SK-N-SH (cell line): ENCODE data around the gene BTD. TPM values are rescaled to one million over a fixed set of nuclear protein-coding genes. Genes with fewer than 3 reads are reported as not detected.

Experiments
- CTCF ChIA-PET: fragments of 300-600, 350-600 bp; formaldehyde crosslinking; extraction: SDS; loops from one replicate; lab custom pipeline; 2021; lab: Yijun Ruan, JAX
- POLR2A ChIA-PET: fragments of 350-600 bp; sonication (Branson Sonifier 250); formaldehyde crosslinking; extraction: SDS; loops from one replicate; lab custom pipeline; 2020; ENCODE audit warnings: antibody characterized with exemption, inconsistent platforms; lab: Yijun Ruan, JAX
- DNase-seq: peaks from one replicate; pipeline ENCODE4 v3.0.0; 2012
- H2AFZ ChIP-seq: fragments of 200-600 bp; sonication (generic); 2 replicates; pipeline ENCODE4 v1.8.1; 2016; ENCODE audit warnings: antibody characterized with exemption, mild to moderate bottlenecking, low read depth
- H3F3A ChIP-seq: fragments of 200-600 bp; sonication (generic); replicated peaks from 2 replicates; pipeline ENCODE3; 2016; ENCODE audit warnings: antibody characterized with exemption, mild to moderate bottlenecking; ENCODE audit not compliant: insufficient read depth
- H3K27ac ChIP-seq, 2 experiments: fragments of 200-500 bp in 1 of 2; fragments of 200-600 bp in 1 of 2; sonication (Bioruptor generic) in 1 of 2; sonication (generic), shearing (Covaris generic) in 1 of 2; 2 replicates each; pipeline versions ENCODE4 v1.5.1 to v1.6.1; 2014 to 2016; ENCODE audit warnings: low read depth in 2 of 2, inconsistent platforms in 1 of 2, low read length in 1 of 2, mild to moderate bottlenecking in 1 of 2, mixed read lengths in 1 of 2
- H3K27me3 ChIP-seq: fragments of 200-600 bp; sonication (generic), shearing (Covaris generic); 2 replicates; pipeline ENCODE4 v1.6.1; 2016; ENCODE audit warnings: mixed run types; ENCODE audit not compliant: insufficient read depth
- H3K36me3 ChIP-seq, 2 experiments: fragments of 200-500 bp in 1 of 2; fragments of 200-600 bp in 1 of 2; sonication (Bioruptor generic) in 1 of 2; sonication (generic) in 1 of 2; replicated peaks in 1 of 2; 2 replicates each; pipeline versions ENCODE3 to v1.5.1; 2014 to 2016; ENCODE audit warnings: low read length in 1 of 2, mild to moderate bottlenecking in 1 of 2; ENCODE audit not compliant: insufficient read depth in 2 of 2, control insufficient read depth in 1 of 2
- H3K4me1 ChIP-seq, 2 experiments: fragments of 200-500 bp in 1 of 2; fragments of 200-600 bp in 1 of 2; sonication (Bioruptor generic) in 1 of 2; sonication (generic), shearing (Covaris generic) in 1 of 2; 2 replicates each; pipeline versions ENCODE4 v1.5.1 to v1.6.1; 2014 to 2016; ENCODE audit warnings: low read depth in 1 of 2, low read length in 1 of 2, mixed run types in 1 of 2; ENCODE audit not compliant: insufficient read depth in 2 of 2, control insufficient read depth in 1 of 2
- H3K4me2 ChIP-seq: fragments of 200-600 bp; sonication (generic), shearing (Covaris generic); 2 replicates; pipeline ENCODE4 v1.6.1; 2017; ENCODE audit warnings: mixed run types
- H3K4me3 ChIP-seq, 2 experiments: fragments of 200-500 bp in 1 of 2; fragments of 200-600 bp in 1 of 2; sonication (Bioruptor generic) in 1 of 2; sonication (generic), shearing (Covaris generic) in 1 of 2; 2 replicates each; pipeline versions ENCODE4 v1.5.1 to v1.8.1; 2014 to 2016; ENCODE audit warnings: low read depth in 2 of 2, inconsistent platforms in 1 of 2, low read length in 1 of 2, mild to moderate bottlenecking in 1 of 2, mixed read lengths in 1 of 2, moderate library complexity in 1 of 2
- H3K79me2 ChIP-seq: fragments of 200-600 bp; sonication (generic); 2 replicates; pipeline ENCODE4 v1.8.1; 2017; ENCODE audit warnings: mild to moderate bottlenecking; ENCODE audit not compliant: insufficient read depth
- H3K9ac ChIP-seq: fragments of 200-600 bp; sonication (generic); 2 replicates; pipeline ENCODE4 v1.6.1; 2017; ENCODE audit warnings: mixed run types
- H3K9me2 ChIP-seq: fragments of 200-600 bp; sonication (generic); 2 replicates; pipeline ENCODE4 v1.6.1; 2017; ENCODE audit warnings: mixed run types
- H3K9me3 ChIP-seq: fragments of 200-600 bp; sonication (generic); 2 replicates; pipeline ENCODE4 v1.6.1; 2017; ENCODE audit warnings: mixed run types, mild to moderate bottlenecking, moderate library complexity
- H4K20me1 ChIP-seq: fragments of 200-600 bp; sonication (generic); 2 replicates; pipeline ENCODE4 v1.6.1; 2017; ENCODE audit warnings: mild to moderate bottlenecking, mixed run types; ENCODE audit not compliant: insufficient read depth
- CHD2 ChIP-seq: fragments of 150-350 bp; IDR thresholded peaks from 2 replicates; pipeline ENCODE4 v1.6.1; 2018; ENCODE audit warnings: low read length; ENCODE audit not compliant: partially characterized antibody
- ELF1 ChIP-seq: IDR thresholded peaks from 2 replicates; pipeline ENCODE4 v1.4.0; 2012
- EP300 ChIP-seq, 2 experiments: IDR thresholded peaks; 2 replicates each; pipeline versions ENCODE4 v1.4.0 to v1.6.1; 2012; ENCODE audit warnings: borderline replicate concordance in 1 of 2, low read depth in 1 of 2, low read length in 1 of 2
- FOXJ3 ChIP-seq: sonication (generic); formaldehyde crosslinking; IDR thresholded peaks from 2 replicates; pipeline ENCODE4 v1.5.1; 2020; ENCODE audit warnings: mild to moderate bottlenecking, missing genetic modification reagents
- FOXM1 ChIP-seq: IDR thresholded peaks from 2 replicates; pipeline ENCODE4 v1.4.0; 2012; ENCODE audit warnings: low read depth, mild to moderate bottlenecking
- GATA2 ChIP-seq: sonication (generic); formaldehyde crosslinking; IDR thresholded peaks from 2 replicates; pipeline ENCODE4 v1.5.0; 2020; ENCODE audit warnings: mild to moderate bottlenecking, missing genetic modification reagents
- JUND ChIP-seq: IDR thresholded peaks from 2 replicates; pipeline ENCODE4 v1.4.0; 2012
- MEF2A ChIP-seq: IDR thresholded peaks from 2 replicates; pipeline ENCODE4 v1.4.0; 2012; ENCODE audit warnings: low read depth, borderline replicate concordance
- NFIC ChIP-seq: IDR thresholded peaks from 2 replicates; pipeline ENCODE4 v1.4.0; 2012; ENCODE audit warnings: borderline replicate concordance
- NRF1 ChIP-seq: IDR thresholded peaks from 2 replicates; pipeline ENCODE4 v1.6.1; 2012; ENCODE audit warnings: low read depth, mild to moderate bottlenecking, low read length
- RCOR1 ChIP-seq: fragments of 150-350 bp; IDR thresholded peaks from 2 replicates; pipeline ENCODE4 v1.6.1; 2017; ENCODE audit warnings: antibody characterized with exemption, low read length
- RFX5 ChIP-seq: IDR thresholded peaks from 2 replicates; pipeline ENCODE4 v1.6.1; 2012; ENCODE audit warnings: mild to moderate bottlenecking, improper control_type of control experiment, low read length
- RXRA ChIP-seq: IDR thresholded peaks from 2 replicates; pipeline ENCODE4 v1.4.0; 2012; ENCODE audit warnings: low read depth, mild to moderate bottlenecking, borderline replicate concordance
- SMC3 ChIP-seq: IDR thresholded peaks from 2 replicates; pipeline ENCODE4 v1.6.1; 2012; ENCODE audit warnings: low read depth, low read length, improper control_type of control experiment
- TEAD4 ChIP-seq: IDR thresholded peaks from 2 replicates; pipeline ENCODE4 v1.4.0; 2012; ENCODE audit warnings: mild to moderate bottlenecking, borderline replicate concordance; ENCODE audit not compliant: insufficient read depth
- ZBTB33 ChIP-seq: IDR thresholded peaks from 2 replicates; pipeline ENCODE4 v1.4.0; 2012; ENCODE audit warnings: low read depth, borderline replicate concordance
- WGBS: methylation state at CpG from one replicate; pipeline ENCODE4 v1.1.6; 2017; ENCODE audit warnings: low lambda C conversion rate; 5-methylcytosine and 5-hydroxymethylcytosine counted together
- polyA plus RNA-seq, 3 experiments: library from polyadenylated mRNA; depleted of rRNA; stranded (reverse); fragments of >200 nt; gene quantifications; 2 replicates each; pipeline ENCODE4 v1.2.3, GENCODE V29; 2012
- TF ChIP-seq, protein P1 (sequence below): IDR thresholded peaks from 2 replicates; pipeline ENCODE4 v1.4.0; 2012; ENCODE audit warnings: low read depth
- TF ChIP-seq, protein P2 (sequence below): IDR thresholded peaks from 2 replicates; pipeline ENCODE4; 2012
- TF ChIP-seq, protein P3 (sequence below): IDR thresholded peaks from 2 replicates; pipeline ENCODE4 v1.6.1; 2012; ENCODE audit warnings: mild to moderate bottlenecking, low read depth, low read length, moderate library complexity

Gene BTD
- polyA plus RNA-seq, 1 of the 3 experiments (the other 2 are of a cell fraction), result 23.6 TPM

DNA sequence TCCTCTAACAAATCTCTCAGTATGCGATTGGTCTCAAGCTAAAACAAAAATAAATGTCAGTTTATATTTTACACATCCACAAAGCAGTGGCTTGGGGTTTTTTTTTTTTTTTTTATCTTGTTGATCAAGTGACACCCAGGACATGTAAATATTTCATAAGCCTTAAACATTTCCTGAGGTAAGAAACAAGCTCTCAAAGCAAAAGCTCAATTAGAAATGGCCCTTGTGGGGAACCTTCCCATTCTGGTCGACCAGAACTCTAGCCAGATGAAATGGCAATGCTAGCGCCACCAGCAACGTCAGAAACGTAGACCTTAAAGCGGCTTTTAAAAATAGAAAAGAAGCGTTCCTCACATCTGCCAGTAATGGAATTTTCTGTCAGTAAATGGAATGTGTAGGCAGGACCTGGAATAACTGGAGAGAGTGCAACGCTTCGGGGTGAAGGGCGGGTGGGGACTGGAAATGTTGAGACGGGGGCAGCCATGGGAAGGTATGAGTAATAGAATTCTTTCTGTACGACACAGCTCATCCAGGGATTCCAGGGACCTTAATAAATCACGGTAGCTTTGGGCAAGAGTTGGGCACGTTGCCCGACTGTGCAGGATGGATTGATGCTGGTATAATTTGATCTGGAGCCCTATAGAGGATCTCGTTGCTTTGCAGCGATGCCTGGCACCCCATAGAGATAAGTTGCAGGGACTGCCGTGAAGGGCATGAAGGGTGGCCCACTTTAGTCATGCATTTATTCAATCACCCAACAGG, 44.4 kb downstream of the BTD start (continued):
- TF ChIP-seq SMC3 (no peak; the same call in 1 of the 2 replicates), EP300 (IDR thresholded peaks at IDR 0.05; ENCODE audit: borderline replicate concordance in 1 of 2, low read depth in 1 of 2, low read length in 1 of 2) (peak; percentile 77 to 98), RCOR1 (peak; percentile 68), ZBTB33 (peak; percentile 84), GATA2 (CRISPR knock-in tag) (peak; percentile 75), TEAD4 (peak; percentile 96), CHD2 (peak; percentile 62), JUND (peak; percentile 96), FOXM1 (peak; percentile 83; the same call in 1 of the 2 replicates)
- TF ChIP-seq, protein P1, sequence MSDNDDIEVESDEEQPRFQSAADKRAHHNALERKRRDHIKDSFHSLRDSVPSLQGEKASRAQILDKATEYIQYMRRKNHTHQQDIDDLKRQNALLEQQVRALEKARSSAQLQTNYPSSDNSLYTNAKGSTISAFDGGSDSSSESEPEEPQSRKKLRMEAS, result peak; percentile 54; the same call in 1 of the 2 replicates
- TF ChIP-seq, all 33 proteins: peak for 21

DNA sequence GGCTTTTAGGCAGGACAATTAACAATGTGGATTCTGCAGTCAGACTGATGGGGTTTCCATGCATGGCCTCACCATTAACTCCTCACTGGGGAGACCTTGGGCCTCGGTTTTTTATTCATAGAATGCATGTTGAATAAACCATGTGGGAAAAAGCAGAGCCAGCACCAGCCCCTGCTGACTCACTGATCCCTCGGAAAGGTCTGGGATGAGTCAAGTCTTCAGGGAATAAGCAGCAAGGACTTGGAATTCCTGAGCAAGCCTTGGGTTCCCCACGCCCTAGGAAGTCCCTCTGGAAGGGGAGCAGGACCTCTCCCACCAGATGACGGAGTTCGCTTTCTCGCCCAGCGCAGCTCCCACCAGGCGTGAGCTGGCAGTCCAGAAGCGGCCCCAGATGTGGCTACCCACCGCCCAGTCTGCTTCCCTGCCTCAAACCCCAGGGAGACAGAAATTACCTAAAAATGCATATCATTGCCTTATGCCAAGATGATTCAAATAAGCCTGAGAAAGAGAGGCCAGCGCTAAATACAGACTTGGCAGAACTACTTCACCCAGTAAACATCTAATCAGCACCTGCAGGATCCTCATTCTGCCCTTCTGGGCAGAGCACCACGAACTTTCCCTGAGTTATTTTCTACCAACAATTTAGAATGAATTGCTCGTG, 45.4 kb downstream of the BTD start:
- Histone ChIP-seq H3K9me3 (no peaks in the 10 kb centered on the region), H3K4me3 (peak overlapping the region in 1 of 2 experiments; percentile 42; a peak in 2 of 4 replicates), H3K4me2 (peak overlapping the region; percentile 78), H3K9me2 (no peaks in the 10 kb centered on the region), H3K27ac (peak overlapping the region; percentile 91 to 100), H3F3A (peaks cover 44% of the 10 kb centered on the region), H4K20me1 (no peaks in the 10 kb centered on the region), H3K36me3 (no peaks in the 10 kb centered on the region), H3K27me3 (no peaks in the 10 kb centered on the region), H3K9ac (peak overlapping the region; percentile 89), H3K4me1 (peaks cover 22 to 35% of the 10 kb centered on the region in 2 experiments), H3K79me2 (0 out of 2 replicates have a peak, but pooled peaks cover 3% of the 10 kb centered on the region), H2AFZ (no peak overlapping the region)
- ChIA-PET POLR2A (no interaction called here), CTCF (interaction anchor here (0.9 kb wide), 3 partner anchors 17 to 162 kb away, joined by 3 read pairs; no protein-coding TSS in a partner anchor)
- DNase-seq, result no peak
- WGBS, result 8% methylated on average over 11 of the region's 13 CpGs
- TF ChIP-seq NRF1, result no peak
- peak; percentile 87 for TF ChIP-seq NFIC
- TF ChIP-seq, protein P2, sequence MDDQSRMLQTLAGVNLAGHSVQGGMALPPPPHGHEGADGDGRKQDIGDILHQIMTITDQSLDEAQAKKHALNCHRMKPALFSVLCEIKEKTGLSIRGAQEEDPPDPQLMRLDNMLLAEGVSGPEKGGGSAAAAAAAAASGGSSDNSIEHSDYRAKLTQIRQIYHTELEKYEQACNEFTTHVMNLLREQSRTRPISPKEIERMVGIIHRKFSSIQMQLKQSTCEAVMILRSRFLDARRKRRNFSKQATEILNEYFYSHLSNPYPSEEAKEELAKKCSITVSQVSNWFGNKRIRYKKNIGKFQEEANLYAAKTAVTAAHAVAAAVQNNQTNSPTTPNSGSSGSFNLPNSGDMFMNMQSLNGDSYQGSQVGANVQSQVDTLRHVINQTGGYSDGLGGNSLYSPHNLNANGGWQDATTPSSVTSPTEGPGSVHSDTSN, result peak; percentile 93
- TF ChIP-seq ZBTB33, result peak; percentile 84
- no peak for TF ChIP-seq RFX5
- TF ChIP-seq, protein P1, result peak; percentile 78
- TF ChIP-seq, protein P3, sequence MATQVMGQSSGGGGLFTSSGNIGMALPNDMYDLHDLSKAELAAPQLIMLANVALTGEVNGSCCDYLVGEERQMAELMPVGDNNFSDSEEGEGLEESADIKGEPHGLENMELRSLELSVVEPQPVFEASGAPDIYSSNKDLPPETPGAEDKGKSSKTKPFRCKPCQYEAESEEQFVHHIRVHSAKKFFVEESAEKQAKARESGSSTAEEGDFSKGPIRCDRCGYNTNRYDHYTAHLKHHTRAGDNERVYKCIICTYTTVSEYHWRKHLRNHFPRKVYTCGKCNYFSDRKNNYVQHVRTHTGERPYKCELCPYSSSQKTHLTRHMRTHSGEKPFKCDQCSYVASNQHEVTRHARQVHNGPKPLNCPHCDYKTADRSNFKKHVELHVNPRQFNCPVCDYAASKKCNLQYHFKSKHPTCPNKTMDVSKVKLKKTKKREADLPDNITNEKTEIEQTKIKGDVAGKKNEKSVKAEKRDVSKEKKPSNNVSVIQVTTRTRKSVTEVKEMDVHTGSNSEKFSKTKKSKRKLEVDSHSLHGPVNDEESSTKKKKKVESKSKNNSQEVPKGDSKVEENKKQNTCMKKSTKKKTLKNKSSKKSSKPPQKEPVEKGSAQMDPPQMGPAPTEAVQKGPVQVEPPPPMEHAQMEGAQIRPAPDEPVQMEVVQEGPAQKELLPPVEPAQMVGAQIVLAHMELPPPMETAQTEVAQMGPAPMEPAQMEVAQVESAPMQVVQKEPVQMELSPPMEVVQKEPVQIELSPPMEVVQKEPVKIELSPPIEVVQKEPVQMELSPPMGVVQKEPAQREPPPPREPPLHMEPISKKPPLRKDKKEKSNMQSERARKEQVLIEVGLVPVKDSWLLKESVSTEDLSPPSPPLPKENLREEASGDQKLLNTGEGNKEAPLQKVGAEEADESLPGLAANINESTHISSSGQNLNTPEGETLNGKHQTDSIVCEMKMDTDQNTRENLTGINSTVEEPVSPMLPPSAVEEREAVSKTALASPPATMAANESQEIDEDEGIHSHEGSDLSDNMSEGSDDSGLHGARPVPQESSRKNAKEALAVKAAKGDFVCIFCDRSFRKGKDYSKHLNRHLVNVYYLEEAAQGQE, result peak; percentile 78
- TF ChIP-seq RXRA, result peak; percentile 83
- no peak for TF ChIP-seq FOXJ3 (CRISPR knock-in tag)
- peak; percentile 94 for TF ChIP-seq JUND
- TF ChIP-seq MEF2A, result peak; percentile 67; the same call in 1 of the 2 replicates
- TF ChIP-seq ELF1, result 0 out of 2 replicates have a peak, but pooled peaks have one; percentile 26
- no peak for TF ChIP-seq SMC3
